ENCODE data around the gene NIPAL3.

The NIPAL3 gene

DNA sequence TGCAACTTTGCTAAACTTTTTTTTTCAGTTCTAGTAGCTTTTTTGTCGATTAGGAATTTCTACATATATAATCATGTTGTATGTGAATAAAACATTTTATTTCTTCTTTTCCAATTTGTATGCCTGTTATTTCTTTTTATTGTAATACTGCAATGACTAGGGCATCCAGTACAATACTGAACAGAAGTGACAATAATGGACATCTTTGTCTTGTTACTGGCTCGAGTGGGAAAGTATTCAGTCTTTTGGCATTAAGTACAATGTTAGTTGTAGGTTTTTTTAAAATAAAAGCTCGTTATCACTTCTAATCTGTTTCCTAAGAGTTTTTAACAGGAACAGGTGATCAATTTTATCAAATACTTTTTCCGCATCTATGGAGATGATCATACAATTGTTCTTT lies 11.8 kb upstream of the NIPAL3 start:
- Mint-ChIP-seq H3K4me3 (no peak overlapping the region), H3K27me3 (peaks cover 4% of the 10 kb centered on the region), H3K4me1 (no peaks in the 10 kb centered on the region), H3K9me3 (peaks cover 7% of the 10 kb centered on the region), H3K36me3 (peaks cover 7% of the 10 kb centered on the region), H3K27ac (no peak overlapping the region)
- no peak for DNase-seq
- CTCF ChIA-PET = interaction anchor here (1.0 to 1.9 kb wide), 3 partner anchors 12 to 13 kb away, joined by 3 to 6 read pairs (median 4); partner anchors contain the start of gene NIPAL3

- Mint-ChIP-seq H3K27me3 (peaks cover 4% of the 10 kb centered on the region), H3K36me3 (peaks cover 4% of the 10 kb centered on the region), H3K9me3 (peaks cover 7% of the 10 kb centered on the region), H3K27ac (no peak overlapping the region), H3K4me3 (no peak overlapping the region), H3K4me1 (peaks cover 9% of the 10 kb centered on the region)
- no peak for DNase-seq
- CTCF ChIA-PET = interaction anchor here (1.1 to 1.3 kb wide), 2 partner anchors 205 to 214 kb away, joined by 3 to 4 read pairs; no protein-coding TSS in a partner anchor
These were observed 8.8 kb upstream of the NIPAL3 start for GRCh38 chr1:24406788-24407187.

DNA sequence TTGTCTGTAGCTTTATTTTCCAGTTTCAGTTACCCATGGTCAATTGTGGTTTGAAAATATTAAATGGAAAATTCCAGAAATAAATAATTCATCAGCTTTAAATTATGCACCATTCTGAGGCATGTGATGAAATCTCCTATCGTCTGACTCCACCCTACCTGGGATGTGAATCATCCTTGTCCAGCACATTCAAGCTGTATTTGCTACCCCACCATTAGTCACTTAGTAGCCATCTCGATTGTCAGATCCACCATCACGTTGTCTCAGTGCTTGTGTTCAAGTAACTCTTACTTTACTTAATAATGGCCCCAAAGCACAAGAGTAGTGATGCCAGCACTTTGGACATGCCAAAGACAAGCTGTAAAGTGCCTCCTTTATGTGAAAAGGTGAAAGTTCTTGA lies 6.1 kb upstream of the NIPAL3 start:
- Mint-ChIP-seq H3K4me1 (peaks cover 32% of the 10 kb centered on the region), H3K4me3 (no peak overlapping the region), H3K27ac (no peak overlapping the region), H3K27me3 (peaks cover 4% of the 10 kb centered on the region), H3K36me3 (peaks cover 4% of the 10 kb centered on the region), H3K9me3 (peaks cover 7% of the 10 kb centered on the region)
- CTCF ChIA-PET = interaction anchor here (0.6 to 2.3 kb wide), 5 partner anchors 18 to 412 kb away, joined by 3 to 9 read pairs (median 4); no protein-coding TSS in a partner anchor
- no peak for DNase-seq

GRCh38 chr1:24410750-24411149 lies 4.9 kb upstream of the NIPAL3 start:
- CTCF ChIA-PET = interaction anchor here (1.2 to 3.0 kb wide), 3 partner anchors 19 to 177 kb away, joined by 6 to 20 read pairs (median 10); no protein-coding TSS in a partner anchor
- Mint-ChIP-seq H3K27me3 (peaks cover 4% of the 10 kb centered on the region), H3K36me3 (peaks cover 4% of the 10 kb centered on the region)

GRCh38 chr1:24411963-24412362 lies 3.6 kb upstream of the NIPAL3 start:
- CTCF ChIA-PET = interaction anchor here (1.0 to 5.4 kb wide), 6 partner anchors 20 to 224 kb away, joined by 3 to 72 read pairs (median 12); no protein-coding TSS in a partner anchor
- H3K4me3 Mint-ChIP-seq = no peak overlapping the region
- H3K36me3 Mint-ChIP-seq = peaks cover 9% of the 10 kb centered on the region
- peaks cover 4% of the 10 kb centered on the region for H3K27me3 Mint-ChIP-seq
- H3K9me3 Mint-ChIP-seq = peaks cover 7% of the 10 kb centered on the region
- no peak overlapping the region for H3K27ac Mint-ChIP-seq
- peaks cover 41% of the 10 kb centered on the region for H3K4me1 Mint-ChIP-seq
- DNase-seq = no peak

More at GRCh38 chr1:24410750-24411149, 4.9 kb upstream of the NIPAL3 start:
- H3K4me3 Mint-ChIP-seq = no peak overlapping the region
- peaks cover 7% of the 10 kb centered on the region for H3K9me3 Mint-ChIP-seq
- H3K4me1 Mint-ChIP-seq = peaks cover 39% of the 10 kb centered on the region
- H3K27ac Mint-ChIP-seq = no peak overlapping the region
- DNase-seq = no peak

GRCh38 chr1:24412408-24412807 lies 3.2 kb upstream of the NIPAL3 start:
- peaks cover 7% of the 10 kb centered on the region for H3K9me3 Mint-ChIP-seq
- no peak overlapping the region for H3K27ac Mint-ChIP-seq
- peaks cover 3% of the 10 kb centered on the region for H3K27me3 Mint-ChIP-seq
- DNase-seq = no peak
- peaks cover 9% of the 10 kb centered on the region for H3K36me3 Mint-ChIP-seq
- CTCF ChIA-PET = interaction anchor here (1.0 to 5.4 kb wide), 7 partner anchors 21 to 276 kb away, joined by 3 to 72 read pairs (median 5); no protein-coding TSS in a partner anchor
- H3K4me3 Mint-ChIP-seq = peak overlapping the region; percentile 86
- H3K4me1 Mint-ChIP-seq = peaks cover 46% of the 10 kb centered on the region

DNA sequence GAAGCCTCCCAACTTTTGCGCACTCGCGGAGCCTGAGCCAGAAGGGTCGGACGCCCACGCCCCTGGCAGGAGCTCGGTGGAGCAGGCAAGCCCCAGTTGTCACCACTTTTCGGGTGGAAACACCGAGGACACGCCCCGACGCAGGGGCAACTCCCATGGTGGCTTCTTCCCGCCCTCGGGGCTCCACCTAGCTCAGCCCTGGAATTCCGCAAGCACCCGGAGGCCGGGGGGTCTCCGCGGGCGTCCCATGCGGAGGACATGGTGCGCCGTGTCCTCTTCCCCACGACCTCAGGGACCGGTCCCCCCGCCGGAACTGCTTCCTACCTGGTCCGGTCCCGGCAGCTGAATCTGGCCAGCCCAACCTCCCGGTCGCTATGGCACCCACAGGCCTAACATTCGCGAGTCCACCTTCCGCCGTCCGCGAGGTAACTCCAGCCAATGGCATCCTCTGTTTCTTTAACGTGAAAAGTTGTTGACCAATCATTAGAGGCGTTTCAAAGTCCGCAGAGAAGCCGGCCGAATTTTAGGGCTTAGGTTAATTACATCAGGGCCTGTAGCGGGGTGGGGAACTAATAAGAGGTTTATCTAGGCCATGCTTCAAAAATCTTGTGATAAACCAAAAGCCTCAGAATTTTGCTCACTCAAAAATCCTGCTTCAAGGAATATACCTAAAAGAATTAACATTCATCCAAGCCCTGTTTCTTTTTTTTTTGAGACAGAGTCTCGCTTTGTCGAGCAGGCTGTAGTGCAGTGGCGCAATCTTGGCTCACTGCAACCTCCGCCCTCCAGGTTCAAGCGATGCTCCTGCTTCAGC lies 2.0 kb upstream of the NIPAL3 start, which contains the start of gene STPG1:
STPG1 (minus strand) TSS at position 433 of the 814 bp plus-strand sequence. CDS start 12,394 bp downstream, outside the sequence.
- no peaks in the 10 kb centered on the region for H3K9me3 Mint-ChIP-seq
- H3K36me3 Mint-ChIP-seq = peaks cover 16% of the 10 kb centered on the region
- H3K27ac Mint-ChIP-seq = peak within 1 kb of the TSS; percentile 81
- peak; percentile 87 for DNase-seq
- CTCF ChIA-PET = interaction anchor here (1.0 to 5.4 kb wide), 9 partner anchors 22 to 275 kb away, joined by 3 to 72 read pairs (median 13); no protein-coding TSS in a partner anchor
- no peaks in the 10 kb centered on the region for H3K27me3 Mint-ChIP-seq
- H3K4me1 Mint-ChIP-seq = peaks cover 55% of the 10 kb centered on the region
- peak within 1 kb of the TSS; percentile 86 for H3K4me3 Mint-ChIP-seq

GRCh38 chr1:24414775-24415333 lies 748 bp upstream of the NIPAL3 start:
- Mint-ChIP-seq H3K4me3 (peak overlapping the region; percentile 86), H3K27me3 (no peaks in the 10 kb centered on the region), H3K9me3 (no peaks in the 10 kb centered on the region), H3K4me1 (peaks cover 68% of the 10 kb centered on the region), H3K36me3 (peaks cover 23% of the 10 kb centered on the region), H3K27ac (peak overlapping the region; percentile 78)
- CTCF ChIA-PET = interaction anchor here (0.7 to 5.4 kb wide), 30 partner anchors 10 to 223 kb away, joined by 3 to 72 read pairs (median 6); partner anchors contain the start of gene RCAN3
- DNase-seq = no peak

DNA sequence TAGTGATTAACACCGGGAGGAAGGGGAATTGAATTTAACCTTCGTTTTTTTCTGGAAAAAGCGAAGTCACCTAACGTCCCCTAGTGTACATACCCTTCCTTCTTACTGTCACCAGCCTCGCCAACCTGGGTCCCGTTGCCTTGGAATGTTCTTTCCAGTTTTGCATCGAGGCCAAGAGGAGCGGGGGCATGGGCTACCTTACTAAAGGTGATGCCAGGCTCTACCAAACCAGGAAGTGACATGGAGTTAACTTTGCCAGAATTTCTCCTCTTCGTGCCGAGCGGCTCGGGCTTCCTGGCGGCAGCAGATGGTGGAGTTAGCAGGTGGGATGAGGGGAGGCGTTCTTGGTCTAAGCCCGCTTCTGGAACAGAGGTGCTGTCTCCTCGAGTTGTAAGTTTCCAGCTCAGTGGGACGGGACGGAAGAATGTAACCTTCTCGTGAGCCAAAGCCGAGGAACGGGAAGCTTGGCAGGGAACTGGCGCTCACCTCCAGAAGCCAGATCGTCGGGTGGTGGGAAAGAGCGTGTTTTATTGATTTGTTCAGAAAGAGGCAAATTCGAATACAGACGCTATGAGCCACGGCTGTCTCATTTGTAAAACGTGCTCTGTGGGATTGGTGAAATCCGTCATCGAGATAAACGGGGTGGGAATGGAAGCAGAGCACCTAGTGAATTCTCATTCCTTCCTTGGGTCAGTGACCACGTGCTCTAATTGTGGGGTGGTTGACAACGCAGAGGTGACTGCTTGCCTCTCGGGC lies 486 bp downstream of the NIPAL3 start:
- Mint-ChIP-seq H3K4me1 (peaks cover 76% of the 10 kb centered on the region), H3K27me3 (no peaks in the 10 kb centered on the region), H3K27ac (peak overlapping the region; percentile 88), H3K9me3 (no peaks in the 10 kb centered on the region), H3K4me3 (peak overlapping the region; percentile 86), H3K36me3 (peaks cover 30% of the 10 kb centered on the region)
- DNase-seq = peak; percentile 44
- CTCF ChIA-PET = interaction anchor here (0.7 to 5.4 kb wide), 33 partner anchors 8 to 225 kb away, joined by 3 to 72 read pairs (median 6); partner anchors contain the start of gene RCAN3

GRCh38 chr1:24416666-24417391 lies 1.2 kb downstream of the NIPAL3 start:
- Mint-ChIP-seq H3K27ac (peak overlapping the region; percentile 88), H3K27me3 (no peaks in the 10 kb centered on the region), H3K4me1 (peaks cover 75% of the 10 kb centered on the region), H3K36me3 (peaks cover 36% of the 10 kb centered on the region), H3K4me3 (peak overlapping the region; percentile 86), H3K9me3 (no peaks in the 10 kb centered on the region)
- CTCF ChIA-PET = interaction anchor here (1.0 to 5.4 kb wide), 19 partner anchors 12 to 225 kb away, joined by 3 to 72 read pairs (median 6); partner anchors contain the start of gene RCAN3
- DNase-seq = peak; percentile 84

- CTCF ChIA-PET = interaction anchor here (1.0 to 5.4 kb wide), 11 partner anchors 12 to 216 kb away, joined by 3 to 72 read pairs (median 4); no protein-coding TSS in a partner anchor
These were observed 2.1 kb downstream of the NIPAL3 start for GRCh38 chr1:24417681-24418080.

GRCh38 chr1:24418898-24419628 lies 3.5 kb downstream of the NIPAL3 start:
- H3K27ac Mint-ChIP-seq = peak overlapping the region; percentile 84
- peaks cover 58% of the 10 kb centered on the region for H3K36me3 Mint-ChIP-seq
- no peaks in the 10 kb centered on the region for H3K9me3 Mint-ChIP-seq
- peak; percentile 34 for DNase-seq
- CTCF ChIA-PET = interaction anchor here (0.7 to 4.5 kb wide), 5 partner anchors 23 to 168 kb away, joined by 3 to 43 read pairs (median 4); no protein-coding TSS in a partner anchor
- peak overlapping the region; percentile 59 for H3K4me3 Mint-ChIP-seq
- H3K4me1 Mint-ChIP-seq = peaks cover 65% of the 10 kb centered on the region
- H3K27me3 Mint-ChIP-seq = no peaks in the 10 kb centered on the region

More at GRCh38 chr1:24417681-24418080, 2.1 kb downstream of the NIPAL3 start:
- Mint-ChIP-seq H3K27me3 (no peaks in the 10 kb centered on the region), H3K27ac (peak overlapping the region; percentile 88), H3K9me3 (no peaks in the 10 kb centered on the region), H3K4me1 (peaks cover 73% of the 10 kb centered on the region), H3K36me3 (peaks cover 44% of the 10 kb centered on the region), H3K4me3 (peak overlapping the region; percentile 86)
- DNase-seq = no peak
